ENCODE measurements around the gene MST1. TPM values are rescaled to one million over a fixed set of nuclear protein-coding genes. Genes with fewer than 3 reads are reported as not detected.

Gene MST1
- total RNA-seq, 1 donor from 2014 or later, result 45.2 TPM

DNA sequence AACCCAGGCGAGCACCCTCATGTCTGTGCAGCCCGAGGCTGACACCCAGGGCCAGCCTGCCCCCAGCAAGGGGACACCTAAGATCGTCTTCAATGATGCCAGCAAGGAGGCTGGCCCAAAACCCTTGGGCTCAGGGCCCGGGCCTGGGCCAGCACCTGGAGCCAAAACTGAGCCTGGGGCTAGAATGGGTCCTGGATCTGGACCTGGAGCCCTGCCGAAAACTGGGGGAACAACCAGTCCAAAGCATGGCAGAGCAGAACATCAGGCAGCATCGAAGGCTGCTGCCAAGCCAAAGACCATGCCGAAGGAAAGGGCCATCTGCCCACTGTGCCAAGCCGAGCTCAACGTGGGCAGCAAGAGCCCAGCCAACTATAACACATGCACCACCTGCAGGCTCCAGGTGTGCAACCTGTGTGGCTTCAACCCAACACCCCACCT lies 46.5 kb downstream of the MST1 start:
- Mint-ChIP-seq H3K4me3 (ENCODE audit: low read depth) (no peak overlapping the region), H3K9me3 (ENCODE audit: low read depth) (no peaks in the 10 kb centered on the region), H3K4me1 (ENCODE audit: low read depth) (peaks cover 2% of the 10 kb centered on the region), H3K27me3 (no peaks in the 10 kb centered on the region), H3K27ac (no peak overlapping the region), H3K36me3 (ENCODE audit: insufficient read depth) (no peaks in the 10 kb centered on the region)
- TF ChIP-seq, protein P1, sequence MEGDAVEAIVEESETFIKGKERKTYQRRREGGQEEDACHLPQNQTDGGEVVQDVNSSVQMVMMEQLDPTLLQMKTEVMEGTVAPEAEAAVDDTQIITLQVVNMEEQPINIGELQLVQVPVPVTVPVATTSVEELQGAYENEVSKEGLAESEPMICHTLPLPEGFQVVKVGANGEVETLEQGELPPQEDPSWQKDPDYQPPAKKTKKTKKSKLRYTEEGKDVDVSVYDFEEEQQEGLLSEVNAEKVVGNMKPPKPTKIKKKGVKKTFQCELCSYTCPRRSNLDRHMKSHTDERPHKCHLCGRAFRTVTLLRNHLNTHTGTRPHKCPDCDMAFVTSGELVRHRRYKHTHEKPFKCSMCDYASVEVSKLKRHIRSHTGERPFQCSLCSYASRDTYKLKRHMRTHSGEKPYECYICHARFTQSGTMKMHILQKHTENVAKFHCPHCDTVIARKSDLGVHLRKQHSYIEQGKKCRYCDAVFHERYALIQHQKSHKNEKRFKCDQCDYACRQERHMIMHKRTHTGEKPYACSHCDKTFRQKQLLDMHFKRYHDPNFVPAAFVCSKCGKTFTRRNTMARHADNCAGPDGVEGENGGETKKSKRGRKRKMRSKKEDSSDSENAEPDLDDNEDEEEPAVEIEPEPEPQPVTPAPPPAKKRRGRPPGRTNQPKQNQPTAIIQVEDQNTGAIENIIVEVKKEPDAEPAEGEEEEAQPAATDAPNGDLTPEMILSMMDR (IDR thresholded peaks at IDR 0.05; ENCODE audit: unreplicated experiment), result no peak
- no peak for DNase-seq (ENCODE audit: low spot score, unreplicated experiment)

DNA sequence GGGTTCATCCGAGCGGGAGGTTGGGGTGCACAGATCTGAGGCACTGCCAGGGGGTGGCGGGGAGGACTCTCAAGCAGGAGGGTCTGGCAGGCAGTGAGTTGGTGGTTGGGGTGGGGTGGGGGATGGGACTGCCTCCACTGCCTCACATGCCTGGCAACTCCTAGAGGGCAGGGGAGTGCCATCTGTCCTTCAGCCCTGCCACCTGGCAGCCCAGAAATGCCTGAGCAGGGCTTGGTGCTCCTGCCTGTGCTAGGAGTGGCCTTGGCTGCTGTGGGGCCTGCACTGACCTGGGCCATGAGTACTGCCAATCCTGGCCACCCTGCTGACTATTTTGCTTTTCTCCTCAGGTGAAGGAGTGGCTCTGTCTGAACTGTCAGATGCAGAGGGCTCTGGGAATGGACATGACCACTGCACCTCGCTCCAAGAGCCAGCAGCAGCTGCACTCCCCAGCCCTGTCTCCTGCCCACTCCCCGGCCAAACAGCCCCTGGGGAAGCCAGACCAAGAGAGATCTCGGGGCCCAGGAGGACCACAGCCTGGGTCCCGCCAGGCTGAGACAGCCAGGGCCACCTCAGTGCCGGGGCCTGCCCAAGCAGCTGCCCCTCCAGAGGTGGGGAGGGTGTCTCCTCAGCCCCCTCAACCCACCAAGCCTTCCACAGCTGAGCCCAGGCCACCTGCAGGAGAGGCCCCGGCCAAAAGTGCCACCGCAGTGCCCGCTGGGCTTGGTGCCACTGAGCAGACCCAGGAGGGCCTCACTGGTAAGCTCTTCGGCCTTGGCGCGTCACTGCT lies 47.2 kb downstream of the MST1 start:
- TF ChIP-seq, protein P1 (IDR thresholded peaks at IDR 0.05; ENCODE audit: unreplicated experiment), result no peak
- no peaks in the 10 kb centered on the region for H3K27me3 Mint-ChIP-seq
- H3K4me1 Mint-ChIP-seq (ENCODE audit: low read depth), result no peaks in the 10 kb centered on the region
- no peaks in the 10 kb centered on the region for H3K9me3 Mint-ChIP-seq (ENCODE audit: low read depth)
- no peak for DNase-seq (ENCODE audit: low spot score, unreplicated experiment)
- H3K4me3 Mint-ChIP-seq (ENCODE audit: low read depth), result no peak overlapping the region
- H3K36me3 Mint-ChIP-seq (ENCODE audit: insufficient read depth), result no peaks in the 10 kb centered on the region
- no peak overlapping the region for H3K27ac Mint-ChIP-seq

DNA sequence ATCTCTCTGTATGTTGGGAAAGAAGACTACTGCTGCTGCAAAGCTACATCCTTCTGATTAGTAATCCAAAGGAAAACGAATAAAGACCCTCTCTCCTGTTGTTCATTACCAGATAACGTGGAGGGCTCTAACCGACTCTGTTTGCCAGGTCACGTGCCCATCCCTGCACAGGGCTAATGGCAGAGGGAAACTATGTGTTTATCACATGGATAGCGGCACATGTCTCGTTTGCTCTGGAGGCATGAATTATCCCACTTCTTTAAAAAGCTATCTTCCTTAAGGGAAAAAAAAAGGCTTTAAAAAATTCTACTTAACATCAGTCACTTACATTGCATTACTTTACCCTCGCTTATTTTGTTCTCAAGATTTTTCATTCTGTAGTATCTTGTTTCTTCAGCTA lies 48.0 kb downstream of the MST1 start:
- TF ChIP-seq, protein P1 (IDR thresholded peaks at IDR 0.05; ENCODE audit: unreplicated experiment), result no peak
- Mint-ChIP-seq H3K27ac (no peak overlapping the region), H3K9me3 (ENCODE audit: low read depth) (no peaks in the 10 kb centered on the region), H3K27me3 (no peaks in the 10 kb centered on the region), H3K36me3 (ENCODE audit: insufficient read depth) (no peaks in the 10 kb centered on the region), H3K4me3 (ENCODE audit: low read depth) (no peak overlapping the region), H3K4me1 (ENCODE audit: low read depth) (no peaks in the 10 kb centered on the region)
- no peak for DNase-seq (ENCODE audit: low spot score, unreplicated experiment)

DNA sequence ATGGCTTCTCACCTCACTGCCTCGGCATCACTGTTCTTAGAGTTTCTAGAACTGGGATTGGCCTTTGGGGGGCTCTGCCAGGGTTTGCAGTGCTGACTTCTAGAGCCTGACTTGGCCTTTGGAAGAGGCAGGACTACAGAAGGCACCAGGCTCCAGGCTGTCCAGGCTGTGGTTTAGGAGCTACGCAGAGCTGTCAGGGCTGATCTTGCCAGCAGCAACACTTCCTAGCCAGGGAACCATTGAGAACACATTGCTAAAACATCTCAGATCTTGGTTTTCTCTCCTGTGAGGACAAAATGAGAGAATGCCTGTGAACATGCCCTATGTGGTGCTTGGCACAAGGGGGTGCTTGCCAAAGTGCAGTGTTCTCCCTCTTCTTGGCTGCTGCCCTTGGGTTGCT lies 49.7 kb downstream of the MST1 start:
- Mint-ChIP-seq H3K4me1 (ENCODE audit: low read depth) (no peaks in the 10 kb centered on the region), H3K36me3 (ENCODE audit: insufficient read depth) (no peaks in the 10 kb centered on the region), H3K27me3 (no peaks in the 10 kb centered on the region), H3K4me3 (ENCODE audit: low read depth) (no peak overlapping the region), H3K27ac (no peak overlapping the region), H3K9me3 (ENCODE audit: low read depth) (no peaks in the 10 kb centered on the region)
- TF ChIP-seq, protein P1 (IDR thresholded peaks at IDR 0.05; ENCODE audit: unreplicated experiment), result no peak
- no peak for DNase-seq (ENCODE audit: low spot score, unreplicated experiment)

DNA sequence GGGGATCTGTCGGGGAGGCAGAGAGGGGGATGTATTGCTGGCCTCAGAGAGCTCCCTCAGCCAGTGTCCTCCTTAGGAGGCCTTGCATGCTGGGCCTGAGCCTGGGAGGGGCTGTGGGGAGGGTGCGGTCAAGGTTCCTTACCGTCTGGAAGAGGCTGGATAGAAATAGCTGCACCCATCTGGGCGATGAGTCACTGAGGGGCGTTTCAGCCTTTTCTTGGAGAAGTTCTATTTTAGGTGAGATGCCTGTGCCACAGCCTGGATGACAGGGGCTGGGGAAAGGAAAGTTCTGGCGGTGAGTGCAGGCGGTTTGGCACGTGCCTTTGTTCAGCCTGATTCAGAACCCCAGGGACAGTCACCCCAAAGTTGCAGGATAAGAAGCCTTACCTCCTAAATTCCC lies 50.8 kb downstream of the MST1 start:
- Mint-ChIP-seq H3K4me3 (ENCODE audit: low read depth) (no peak overlapping the region), H3K27me3 (no peaks in the 10 kb centered on the region), H3K36me3 (ENCODE audit: insufficient read depth) (no peaks in the 10 kb centered on the region), H3K9me3 (ENCODE audit: low read depth) (no peaks in the 10 kb centered on the region), H3K4me1 (ENCODE audit: low read depth) (no peaks in the 10 kb centered on the region), H3K27ac (no peak overlapping the region)
- DNase-seq (ENCODE audit: low spot score, unreplicated experiment), result no peak
- TF ChIP-seq, protein P1 (IDR thresholded peaks at IDR 0.05; ENCODE audit: unreplicated experiment), result no peak

Measured in progenitor cell of endocrine pancreas (in vitro differentiated cells).